GM23338 (cell line): Measurements from ENCODE around the gene KIF17. TPM values are rescaled to one million over a fixed set of nuclear protein-coding genes. Genes with fewer than 3 reads are reported as not detected.

Experiments
- ATAC-seq: fragments of 200-7000 bp; cut with Tn5 transposase; 3 replicates; pipeline ENCODE4 v1.9.1; 2020
- DNase-seq: peaks from one replicate; pipeline ENCODE4 v3.0.0-alpha.2; 2015; ENCODE audit warnings: low spot score
- H2AFZ ChIP-seq: fragments of 200-600 bp; sonication (generic); 2 replicates; pipeline ENCODE4 v1.8.0; 2016; ENCODE audit warnings: antibody characterized with exemption, mild to moderate bottlenecking, moderate library complexity
- H3F3A ChIP-seq: fragments of 200-600 bp; sonication (generic); replicated peaks from 2 replicates; pipeline ENCODE4 v1.8.0; 2017; ENCODE audit warnings: antibody characterized with exemption, mixed run types, low read depth
- H3K27ac ChIP-seq: fragments of 200-600 bp; sonication (generic); 2 replicates; pipeline ENCODE4 v1.6.1; 2016; ENCODE audit warnings: low read depth
- H3K27me3 ChIP-seq: fragments of 200-600 bp; sonication (generic); 2 replicates; pipeline ENCODE4 v1.8.0; 2016; ENCODE audit warnings: mild to moderate bottlenecking, mixed run types, moderate library complexity; ENCODE audit not compliant: insufficient read depth
- H3K36me3 ChIP-seq: fragments of 200-600 bp; sonication (generic); 2 replicates; pipeline ENCODE4 v1.8.0; 2016; ENCODE audit warnings: mild to moderate bottlenecking; ENCODE audit not compliant: insufficient read depth
- H3K4me1 ChIP-seq: fragments of 200-600 bp; sonication (generic); 2 replicates; pipeline ENCODE4 v1.8.0; 2016; ENCODE audit warnings: mild to moderate bottlenecking, moderate library complexity; ENCODE audit not compliant: insufficient read depth
- H3K4me2 ChIP-seq: fragments of 200-600 bp; sonication (generic); 2 replicates; pipeline ENCODE4 v1.7.1; 2017; ENCODE audit warnings: mixed run types
- H3K4me3 ChIP-seq: fragments of 200-600 bp; sonication (generic); 2 replicates; pipeline ENCODE4 v1.6.1; 2016; ENCODE audit warnings: mixed run types
- H3K79me2 ChIP-seq: fragments of 200-600 bp; sonication (generic); replicated peaks from 2 replicates; pipeline ENCODE4 v1.8.0; 2017; ENCODE audit warnings: mild to moderate bottlenecking; ENCODE audit not compliant: insufficient read depth
- H3K9me2 ChIP-seq: fragments of 200-600 bp; sonication (generic); 2 replicates; pipeline ENCODE4 v1.8.0; 2017; ENCODE audit not compliant: insufficient read depth
- H4K20me1 ChIP-seq: fragments of 200-600 bp; sonication (generic); replicated peaks from 2 replicates; pipeline ENCODE4 v1.8.0; 2017; ENCODE audit warnings: mild to moderate bottlenecking; ENCODE audit not compliant: insufficient read depth
- H3K27ac Mint-ChIP-seq: 2 replicates; pipeline ENCODE4 v1.8.0; 2020; ENCODE audit warnings: inconsistent platforms, mild to moderate bottlenecking, moderate library complexity, mixed read lengths
- H3K27me3 Mint-ChIP-seq: 3 replicates; pipeline ENCODE4 v1.8.0; 2022; ENCODE audit warnings: low read depth, mild to moderate bottlenecking, moderate library complexity, mixed read lengths, inconsistent platforms; ENCODE audit not compliant: insufficient read depth, poor library complexity
- H3K36me3 Mint-ChIP-seq: 3 replicates; pipeline ENCODE4 v1.8.0; 2021; ENCODE audit warnings: low read depth, mild to moderate bottlenecking, inconsistent platforms, moderate library complexity, mixed read lengths
- H3K4me1 Mint-ChIP-seq: 3 replicates; pipeline ENCODE4 v1.8.0; 2020; ENCODE audit warnings: mild to moderate bottlenecking, inconsistent platforms, mixed read lengths
- H3K4me3 Mint-ChIP-seq: 3 replicates; pipeline ENCODE4 v1.8.0; 2021; ENCODE audit warnings: moderate library complexity, mild to moderate bottlenecking, inconsistent platforms, mixed read lengths
- H3K9me3 Mint-ChIP-seq: 3 replicates; pipeline ENCODE4 v1.8.0; 2020; ENCODE audit warnings: moderate library complexity, mild to moderate bottlenecking, inconsistent platforms, mixed read lengths
- CREB1 ChIP-seq: fragments of 250-450 bp; sonication (Bioruptor Pico); IDR thresholded peaks from 2 replicates; pipeline ENCODE4 v1.5.0; 2020; ENCODE audit warnings: low read depth, mild to moderate bottlenecking, moderate library complexity
- CTCF ChIP-seq, 2 experiments: fragments of 200-600 bp in 1 of 2; sonication (generic) in 1 of 2; conservative IDR thresholded peaks; 2 replicates each; pipeline versions ENCODE4 v1.5.1 to v1.6.1; 2016 to 2017; ENCODE audit warnings: antibody characterized with exemption in 2 of 2, low read depth in 2 of 2, mild to moderate bottlenecking in 2 of 2, moderate library complexity in 1 of 2
- ETS1 ChIP-seq: IDR thresholded peaks from 2 replicates; pipeline ENCODE4 v1.6.1; 2016; ENCODE audit warnings: antibody characterized with exemption
- EZH2 ChIP-seq: fragments of 200-600 bp; sonication (generic); IDR thresholded peaks from one replicate; pipeline ENCODE4 v1.8.0; 2017; ENCODE audit warnings: antibody characterized with exemption, mild to moderate bottlenecking, low read depth; ENCODE audit not compliant: unreplicated experiment
- EZH2phosphoT487 ChIP-seq: fragments of 200-600 bp; sonication (generic); IDR thresholded peaks from one replicate; pipeline ENCODE4 v1.8.1; 2018; ENCODE audit warnings: antibody characterized with exemption; ENCODE audit not compliant: unreplicated experiment
- JUNB ChIP-seq: IDR thresholded peaks from one replicate; pipeline ENCODE4 v1.6.1; 2016; ENCODE audit warnings: antibody characterized with exemption; ENCODE audit not compliant: unreplicated experiment
- POLR2AphosphoS5 ChIP-seq: IDR thresholded peaks from 2 replicates; pipeline ENCODE4 v1.6.1; 2016; ENCODE audit warnings: antibody characterized with exemption, low read depth
- REST ChIP-seq: IDR thresholded peaks from one replicate; pipeline ENCODE4 v1.6.1; 2018; ENCODE audit warnings: antibody characterized with exemption; ENCODE audit not compliant: unreplicated experiment
- ZNF462 ChIP-seq: fragments of 250-450 bp; sonication (Bioruptor Pico); IDR thresholded peaks from 2 replicates; pipeline ENCODE4 v1.5.0; 2020; ENCODE audit warnings: mild to moderate bottlenecking, moderate library complexity
- polyA plus RNA-seq: library from polyadenylated mRNA; unstranded; fragments of >200 nt; fragmentation: Nextera tagmentation; extraction: Ambion mirVana; gene quantifications from 2 replicates; pipeline ENCODE4 v1.2.1, GENCODE V29; 2016
- total RNA-seq: library from RNA; depleted of rRNA; stranded (reverse); fragments of >200 nt; shearing (Covaris generic); gene quantifications from 2 replicates; pipeline ENCODE4 v1.2.3, GENCODE V29; 2014

KIF17 gene
- total and polyA plus RNA-seq, 2 experiments from 2014 or later: 5.9 to 18.6 TPM

GRCh38 chr1:20739225-20739624 is 21.4 kb upstream of the KIF17 start:
- Mint-ChIP-seq H3K27me3 (peaks cover 9% of the 10 kb centered on the region), H3K27ac (no peak overlapping the region), H3K4me3 (no peak overlapping the region), H3K4me1 (no peaks in the 10 kb centered on the region), H3K36me3 (peaks cover 19% of the 10 kb centered on the region), H3K9me3 (no peaks in the 10 kb centered on the region)
- TF ChIP-seq JUNB: no peak
- no peak for TF ChIP-seq CREB1
- TF ChIP-seq REST: no peak
- TF ChIP-seq EZH2phosphoT487: no peak
- TF ChIP-seq CTCF (conservative IDR thresholded peaks at IDR 0.05; ENCODE audit: low read depth in 2 of 2): no peak
- TF ChIP-seq EZH2: no peak
- no peak for TF ChIP-seq ZNF462 (CRISPR knock-in tag)
- TF ChIP-seq POLR2AphosphoS5: no peak
- no peak for TF ChIP-seq ETS1
- Histone ChIP-seq H4K20me1 (0 out of 2 replicates have a peak, but pooled peaks cover 3% of the 10 kb centered on the region), H3K27ac (no peak overlapping the region; the same call in 1 of the 2 replicates), H3F3A (no peaks in the 10 kb centered on the region), H3K9me2 (no peaks in the 10 kb centered on the region), H3K36me3 (peaks cover 21% of the 10 kb centered on the region), H3K79me2 (no peaks in the 10 kb centered on the region), H2AFZ (no peak overlapping the region), H3K4me1 (no peaks in the 10 kb centered on the region), H3K27me3 (peaks cover 4% of the 10 kb centered on the region), H3K4me3 (no peak overlapping the region), H3K4me2 (no peak overlapping the region)
- DNase-seq (no peak), ATAC-seq (no peak)
